Mesothelial cell of epicardium (in vitro differentiated cells): ENCODE data around the gene NKTR. TPM values are rescaled to one million over a fixed set of nuclear protein-coding genes. Genes with fewer than 3 reads are reported as not detected.
A peak's percentile ranks its signal among the peaks of the same experiment; 100 is the strongest.

ENCODE experiments used
- DNase-seq, 2 experiments: peaks; one replicate each; pipeline ENCODE4 v3.0.0; 2021; ENCODE audit warnings: low spot score in 2 of 2; ENCODE audit not compliant: unreplicated experiment in 2 of 2
- H3K27ac Mint-ChIP-seq: 2 replicates; pipeline ENCODE4 v1.8.0; 2021; ENCODE audit warnings: mixed read lengths
- H3K27me3 Mint-ChIP-seq: 2 replicates; pipeline ENCODE4 v1.8.0; 2021; ENCODE audit warnings: low read depth, mixed read lengths
- H3K36me3 Mint-ChIP-seq: 2 replicates; pipeline ENCODE4 v1.8.0; 2021; ENCODE audit warnings: mixed read lengths
- H3K4me1 Mint-ChIP-seq: 2 replicates; pipeline ENCODE4 v1.8.0; 2021; ENCODE audit warnings: mixed read lengths
- H3K4me3 Mint-ChIP-seq: 2 replicates; pipeline ENCODE4 v1.8.0; 2021; ENCODE audit warnings: mild to moderate bottlenecking, moderate library complexity, mixed read lengths
- H3K9me3 Mint-ChIP-seq: 2 replicates; pipeline ENCODE4 v1.8.0; 2021; ENCODE audit warnings: mixed read lengths
- CTCF ChIP-seq: fragments of 200-600 bp; sonication (generic); IDR thresholded peaks from one replicate; pipeline ENCODE4 v1.5.0; 2021; ENCODE audit warnings: antibody characterized with exemption; ENCODE audit not compliant: unreplicated experiment
- total RNA-seq: library from RNA; stranded (reverse); gene quantifications from 3 replicates; pipeline ENCODE4 v1.2.1, GENCODE V29; 2021

NKTR gene
- total RNA-seq, 1 donor from 2014 or later: 201 TPM

GRCh38 chr3:42655331-42655888 is 54.9 kb downstream of the NKTR start:
- peaks cover 5% of the 10 kb centered on the region for H3K36me3 Mint-ChIP-seq
- H3K27ac Mint-ChIP-seq: peak overlapping the region; percentile 25
- peak in 1 of 2 experiments; percentile 44 for DNase-seq
- no peak for TF ChIP-seq CTCF
- peaks cover 30% of the 10 kb centered on the region for H3K4me1 Mint-ChIP-seq
- H3K27me3 Mint-ChIP-seq: no peaks in the 10 kb centered on the region
- peak overlapping the region; percentile 60 for H3K4me3 Mint-ChIP-seq
- H3K9me3 Mint-ChIP-seq: no peaks in the 10 kb centered on the region

- peak overlapping the region; percentile 2 for H3K27ac Mint-ChIP-seq
- no peaks in the 10 kb centered on the region for H3K27me3 Mint-ChIP-seq
- H3K36me3 Mint-ChIP-seq: peaks cover 8% of the 10 kb centered on the region
- DNase-seq: no peak
- TF ChIP-seq CTCF: no peak
- peak overlapping the region; percentile 60 for H3K4me3 Mint-ChIP-seq
- H3K9me3 Mint-ChIP-seq: no peaks in the 10 kb centered on the region
- H3K4me1 Mint-ChIP-seq: peaks cover 28% of the 10 kb centered on the region
Measured at GRCh38 chr3:42655980-42656679, 55.6 kb downstream of the NKTR start.

- Mint-ChIP-seq H3K4me1 (peaks cover 22% of the 10 kb centered on the region), H3K4me3 (peak overlapping the region; percentile 48), H3K9me3 (no peaks in the 10 kb centered on the region), H3K36me3 (peaks cover 8% of the 10 kb centered on the region), H3K27me3 (no peaks in the 10 kb centered on the region), H3K27ac (peak overlapping the region; percentile 32)
- DNase-seq: no peak
- TF ChIP-seq CTCF: no peak
Measured at GRCh38 chr3:42656680-42657610, 56.5 kb downstream of the NKTR start.

GRCh38 chr3:42657675-42658074 is 57.2 kb downstream of the NKTR start:
- Mint-ChIP-seq H3K4me3 (no peak overlapping the region), H3K27me3 (no peaks in the 10 kb centered on the region), H3K27ac (no peak overlapping the region), H3K36me3 (peaks cover 8% of the 10 kb centered on the region), H3K9me3 (no peaks in the 10 kb centered on the region), H3K4me1 (peaks cover 15% of the 10 kb centered on the region)
- TF ChIP-seq CTCF: no peak
- DNase-seq: no peak

GRCh38 chr3:42658091-42658770 is 57.7 kb downstream of the NKTR start:
- no peak overlapping the region for H3K4me3 Mint-ChIP-seq
- no peak overlapping the region for H3K27ac Mint-ChIP-seq
- peaks cover 8% of the 10 kb centered on the region for H3K36me3 Mint-ChIP-seq
- H3K9me3 Mint-ChIP-seq: no peaks in the 10 kb centered on the region
- TF ChIP-seq CTCF: no peak
- peaks cover 9% of the 10 kb centered on the region for H3K4me1 Mint-ChIP-seq
- DNase-seq: no peak
- H3K27me3 Mint-ChIP-seq: no peaks in the 10 kb centered on the region
